ENCODE measurements around the gene HECTD1. TPM values are rescaled to one million over a fixed set of nuclear protein-coding genes. Genes with fewer than 3 reads are reported as not detected.
"Not testable (repeated sequence)": the region's sequence is repeated elsewhere in the genome, so short reads cannot be mapped to it uniquely, and the experiment has no call there.

Gene HECTD1
- total RNA-seq, 2 donors from 2014 or later, result 127 to 145 TPM

DNA sequence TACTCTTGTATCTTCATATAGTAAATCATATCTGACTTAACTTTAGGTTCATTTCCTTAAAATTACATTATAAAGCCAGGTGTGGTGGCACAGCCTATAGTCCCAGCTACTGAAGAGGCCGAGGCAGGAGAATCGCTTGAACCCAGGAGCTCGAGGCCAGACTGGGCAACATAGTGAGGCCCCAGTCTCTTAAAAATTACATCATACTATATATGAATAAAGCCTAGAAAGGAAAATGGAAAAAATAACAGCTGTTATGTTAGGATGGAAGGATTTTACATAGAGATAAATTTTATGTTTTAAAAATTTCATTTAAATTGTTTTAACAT lies 4.2 kb downstream of the HECTD1 start:
- intact Hi-C loops (cut with DNase I), result no loop called here

DNA sequence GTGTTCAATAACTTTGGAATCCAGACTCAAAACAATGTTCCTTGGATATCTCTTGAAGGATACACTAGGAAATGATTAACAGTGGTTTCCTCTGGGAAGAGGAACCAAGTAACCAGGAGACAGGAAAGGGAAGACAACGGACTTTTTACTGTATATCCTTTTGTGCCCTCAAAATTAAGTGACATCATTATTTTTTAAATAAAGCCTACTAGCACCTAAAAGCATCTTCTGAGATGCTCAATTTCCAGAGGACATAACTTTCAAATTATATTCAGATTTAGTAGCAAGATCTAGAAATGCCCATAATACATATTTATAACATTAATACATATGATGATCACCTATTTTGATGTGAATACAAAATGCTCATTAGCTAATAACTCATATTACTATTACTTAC lies 6.5 kb downstream of the HECTD1 start:
- intact Hi-C loops (cut with DNase I), result no loop called here
- DNase-seq (ENCODE audit: low spot score), result no peak

More for the DNA sequence above, 4.2 kb downstream of the HECTD1 start:
- no peak for DNase-seq (ENCODE audit: low spot score)

DNA sequence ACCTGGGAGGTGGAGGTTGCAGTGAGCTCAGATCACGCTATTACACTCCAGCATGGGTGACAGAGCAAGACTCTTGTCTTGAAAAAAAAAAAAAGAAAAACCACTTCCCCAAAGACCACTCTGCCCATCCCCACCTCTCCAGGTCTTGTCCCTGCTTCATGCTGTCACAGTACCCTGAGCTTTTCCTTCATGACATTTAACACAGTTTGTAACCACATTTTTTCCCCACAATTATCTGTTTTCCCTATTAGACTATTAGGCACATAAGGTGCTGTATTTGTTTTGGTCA lies 6.9 kb downstream of the HECTD1 start:
- DNase-seq (ENCODE audit: low spot score), result no peak
- intact Hi-C loops (cut with DNase I), result no loop called here

DNA sequence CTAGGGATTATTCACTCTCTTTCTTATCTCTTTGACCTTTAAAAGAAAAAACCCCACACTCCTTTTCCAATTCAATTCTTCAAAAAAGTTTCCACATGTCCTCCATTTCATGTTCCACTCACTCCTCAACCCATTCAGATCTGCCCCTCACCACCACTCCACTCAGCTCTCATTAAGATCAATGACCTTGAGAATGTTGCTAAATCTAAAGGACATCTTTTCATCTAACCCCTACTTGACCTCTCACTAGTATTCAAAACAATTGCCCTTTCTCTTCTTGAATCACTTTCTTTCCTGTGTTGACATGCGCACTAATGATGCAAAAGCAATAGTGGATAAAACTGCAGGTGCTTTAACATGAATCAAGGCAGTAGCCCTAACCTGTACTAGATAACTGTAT lies 9.9 kb downstream of the HECTD1 start:
- intact Hi-C loops (cut with DNase I), result no loop called here
- no peak for DNase-seq (ENCODE audit: low spot score)

DNA sequence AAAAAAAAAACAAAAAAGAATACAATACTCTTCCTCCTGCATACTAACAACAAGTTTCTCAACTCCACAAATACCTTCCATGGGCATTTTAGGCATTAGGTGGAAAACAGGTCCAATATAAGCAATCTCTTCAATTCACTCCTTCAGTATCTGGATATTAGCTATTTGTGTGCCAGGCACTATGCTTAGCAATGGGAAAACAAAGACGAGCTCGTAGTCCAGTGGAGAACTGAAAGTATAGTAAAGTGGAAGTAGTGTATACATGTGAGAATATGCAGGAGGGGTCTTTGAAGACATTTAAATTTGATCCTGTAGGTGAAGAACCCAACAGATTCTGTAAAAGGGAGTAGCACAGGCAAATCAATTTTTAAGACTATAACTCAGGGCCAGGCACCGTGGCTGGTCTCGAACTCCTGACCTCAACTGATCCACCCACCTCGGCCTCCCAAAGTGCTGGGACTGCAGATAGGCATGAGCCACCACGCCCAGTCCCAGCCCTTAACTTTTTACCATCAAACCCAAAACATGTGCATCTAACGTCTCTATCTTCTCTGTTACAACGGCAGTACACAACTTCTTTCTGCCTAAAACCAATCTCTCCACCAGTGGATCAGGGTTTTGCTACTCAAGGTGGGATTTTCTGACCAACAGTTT lies 10.6 kb downstream of the HECTD1 start:
- DNase-seq (ENCODE audit: low spot score), result no peak
- intact Hi-C loops (cut with DNase I), result no loop called here

DNA sequence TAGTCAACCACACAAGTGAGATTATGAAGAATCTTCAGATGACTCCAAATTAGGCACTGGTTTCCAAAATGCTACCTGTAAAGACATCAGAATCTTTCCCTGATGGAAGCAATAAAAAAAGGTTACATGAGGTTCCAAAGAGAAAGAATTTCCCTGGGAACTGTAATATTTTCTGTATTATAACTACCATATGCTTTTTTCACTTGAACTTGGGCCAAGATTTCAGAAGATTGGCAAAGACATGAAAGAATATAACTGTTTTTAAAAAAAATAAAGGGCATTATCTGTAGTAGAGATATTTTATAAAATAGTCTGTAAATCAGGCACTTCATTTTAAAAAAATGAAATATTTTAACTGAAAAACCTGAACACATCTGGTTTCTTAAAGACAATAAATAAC lies 12.9 kb downstream of the HECTD1 start:
- no peak for DNase-seq (ENCODE audit: low spot score)
- intact Hi-C loops (cut with DNase I), result no loop called here

DNA sequence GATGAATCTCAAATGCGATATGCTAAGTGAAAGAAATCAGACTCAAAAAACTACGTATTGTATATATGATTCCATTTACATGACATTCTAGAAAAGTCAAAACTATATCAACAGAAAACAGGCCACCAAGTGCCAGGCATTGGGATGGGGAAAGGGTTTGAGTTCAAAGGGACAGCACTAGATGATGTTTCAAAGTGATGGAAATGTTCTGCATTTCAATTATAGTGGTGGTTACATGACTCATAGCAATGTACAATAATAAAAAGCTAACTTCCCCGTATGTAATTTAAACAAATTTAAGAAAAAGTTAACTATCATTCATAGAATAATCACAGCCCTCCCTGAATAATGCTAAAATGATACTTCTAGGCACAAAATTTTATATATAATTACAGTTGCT lies 13.5 kb downstream of the HECTD1 start:
- no peak for DNase-seq (ENCODE audit: low spot score)
- intact Hi-C loops (cut with DNase I), result no loop called here

DNA sequence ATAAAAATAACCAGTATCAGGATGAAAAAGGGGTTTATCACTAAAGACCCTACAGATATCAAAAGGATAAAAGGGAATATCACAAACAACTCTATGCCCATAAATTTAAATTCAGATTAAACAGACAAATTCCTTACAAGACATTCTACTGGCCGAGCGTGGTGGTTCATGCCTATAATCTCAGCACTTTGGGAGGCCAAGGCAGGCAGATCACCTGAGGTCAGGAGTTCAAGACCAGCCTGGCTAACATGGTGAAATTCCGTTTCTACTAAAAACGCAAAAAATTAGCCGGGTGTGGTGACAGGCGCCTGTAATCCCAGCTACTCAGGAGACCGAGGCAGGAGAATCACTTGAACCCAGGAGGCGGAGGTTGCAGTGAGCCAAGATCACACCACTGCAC lies 15.0 kb downstream of the HECTD1 start:
- DNase-seq (ENCODE audit: low spot score); intact Hi-C loops (cut with DNase I): not testable (repeated sequence)

DNA sequence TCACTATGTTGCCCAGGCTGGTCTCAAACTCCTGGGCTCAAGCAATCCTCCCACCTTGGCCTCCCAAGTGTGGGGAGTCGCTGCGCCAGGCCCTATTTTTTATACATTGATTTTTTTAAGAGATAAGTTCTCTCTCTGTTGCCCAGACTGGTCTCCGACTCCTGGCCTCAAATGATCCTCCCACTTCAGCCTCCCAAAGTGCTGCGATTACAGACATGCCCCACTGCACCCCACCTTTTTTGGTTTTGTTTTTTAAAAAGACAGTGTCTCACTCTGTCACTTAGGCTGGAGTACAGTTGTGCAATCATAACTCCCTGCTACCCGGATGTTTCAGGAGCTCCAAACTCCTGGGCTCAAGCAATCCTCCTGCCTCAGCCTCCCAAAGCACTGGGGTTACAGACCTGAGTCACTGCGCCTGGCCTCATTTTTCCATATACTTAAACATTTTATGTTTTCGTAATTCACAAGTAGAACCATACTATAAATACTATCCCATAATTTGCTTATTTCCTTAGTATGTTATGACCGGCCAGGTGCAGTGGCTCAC lies 16.8 kb downstream of the HECTD1 start:
- intact Hi-C loops (cut with DNase I), result no loop called here

DNA sequence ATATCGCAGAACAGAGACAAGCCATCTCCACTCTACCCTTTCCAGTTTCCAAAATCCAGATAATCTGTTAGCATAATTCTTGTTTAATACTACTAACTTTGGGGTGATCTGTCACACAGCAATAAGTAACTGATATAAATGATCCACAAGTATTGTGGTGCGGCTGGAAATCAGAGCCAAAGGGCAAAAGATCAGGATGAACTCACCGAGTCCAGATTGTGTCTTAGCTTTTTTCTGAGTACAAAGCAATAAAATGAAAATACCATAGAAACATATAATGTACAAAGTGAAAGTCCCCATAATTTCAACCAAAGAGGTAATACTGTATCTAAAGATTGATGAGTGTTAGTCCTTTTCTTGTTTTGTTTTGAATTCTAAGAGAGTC lies 17.4 kb downstream of the HECTD1 start:
- intact Hi-C loops (cut with DNase I), result no loop called here
- no peak for DNase-seq (ENCODE audit: low spot score)

More for the DNA sequence above, 16.8 kb downstream of the HECTD1 start:
- no peak for DNase-seq (ENCODE audit: low spot score)

DNA sequence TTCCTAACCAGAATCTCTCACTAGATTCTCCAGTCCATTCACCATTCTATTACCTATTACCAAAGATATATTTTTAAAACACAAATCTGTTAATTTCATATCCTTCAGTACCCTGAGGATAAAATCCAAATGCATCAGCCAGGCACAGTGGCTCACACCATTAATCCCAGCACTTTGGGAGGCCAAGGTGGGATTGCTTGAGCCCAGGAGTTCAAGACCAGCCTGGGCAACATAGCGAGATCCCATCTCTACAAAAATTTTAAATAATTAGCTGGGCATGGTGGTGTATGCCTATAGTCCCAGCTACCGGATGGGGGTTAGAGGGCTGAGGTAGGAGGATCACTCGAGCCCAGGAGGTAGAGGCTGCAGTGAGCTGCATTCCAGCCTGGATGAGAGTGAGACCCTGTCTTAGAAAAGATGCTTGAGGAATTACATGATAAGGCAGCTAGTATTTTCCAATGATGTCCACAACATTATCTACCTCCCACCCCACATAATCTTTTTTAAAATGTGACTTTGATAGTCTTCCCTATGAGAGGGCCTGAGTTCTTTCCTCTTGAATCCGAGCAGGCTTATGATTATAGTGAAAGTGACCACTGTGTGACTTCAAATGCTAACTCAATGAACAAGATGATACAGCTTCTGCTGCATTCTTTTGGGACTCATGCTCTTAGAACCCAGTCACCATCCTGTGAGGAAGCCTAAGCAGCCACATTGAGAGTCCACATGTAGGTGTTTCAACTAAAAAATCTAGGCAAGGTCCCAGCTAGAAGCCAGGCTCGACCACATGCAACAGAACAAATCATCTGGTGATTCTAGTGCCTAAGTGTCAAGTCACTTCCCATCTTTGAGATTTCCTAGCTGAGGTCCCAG lies 18.0 kb downstream of the HECTD1 start:
- intact Hi-C loops (cut with DNase I), result no loop called here
- DNase-seq (ENCODE audit: low spot score), result no peak

DNA sequence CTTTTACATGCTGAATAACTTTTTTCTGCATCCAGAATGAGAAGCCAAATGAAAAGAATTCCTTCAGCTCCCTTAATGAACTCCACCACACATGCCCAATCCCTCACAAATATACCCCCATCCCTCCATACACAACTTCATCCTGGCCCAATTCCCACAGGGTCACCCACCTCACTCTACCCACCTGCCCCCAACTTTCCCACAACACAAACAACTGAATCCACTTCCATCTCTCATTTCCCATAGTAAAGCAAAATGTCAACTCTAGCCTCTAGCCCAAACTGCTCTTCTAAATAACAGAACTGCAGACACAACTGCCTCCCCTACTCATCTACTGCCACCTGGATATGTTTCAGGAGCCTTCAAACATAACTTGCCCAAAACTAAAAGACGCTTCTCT lies 18.8 kb downstream of the HECTD1 start:
- intact Hi-C loops (cut with DNase I), result no loop called here
- DNase-seq (ENCODE audit: low spot score), result no peak

DNA sequence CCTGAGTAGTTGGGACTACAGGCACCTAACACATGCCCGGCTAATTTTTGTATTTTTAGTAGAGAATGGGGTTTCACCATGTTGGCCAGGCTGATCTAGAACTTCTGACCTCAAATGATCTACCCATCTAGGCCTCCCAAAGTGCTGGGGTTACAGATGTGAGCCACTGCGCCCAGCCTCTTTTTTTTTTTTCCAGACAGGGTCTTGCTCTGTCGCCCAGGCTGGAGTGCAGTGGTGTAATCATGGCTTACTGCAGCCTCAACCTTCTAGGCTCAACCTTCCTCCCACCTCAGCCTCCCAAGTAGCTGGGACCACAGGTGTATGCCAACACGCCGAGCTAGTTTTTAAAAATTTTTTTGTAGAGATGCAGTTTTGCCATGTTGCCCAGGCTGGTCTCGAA lies 25.6 kb downstream of the HECTD1 start:
- intact Hi-C loops (cut with DNase I); DNase-seq (ENCODE audit: low spot score): not testable (repeated sequence)

DNA sequence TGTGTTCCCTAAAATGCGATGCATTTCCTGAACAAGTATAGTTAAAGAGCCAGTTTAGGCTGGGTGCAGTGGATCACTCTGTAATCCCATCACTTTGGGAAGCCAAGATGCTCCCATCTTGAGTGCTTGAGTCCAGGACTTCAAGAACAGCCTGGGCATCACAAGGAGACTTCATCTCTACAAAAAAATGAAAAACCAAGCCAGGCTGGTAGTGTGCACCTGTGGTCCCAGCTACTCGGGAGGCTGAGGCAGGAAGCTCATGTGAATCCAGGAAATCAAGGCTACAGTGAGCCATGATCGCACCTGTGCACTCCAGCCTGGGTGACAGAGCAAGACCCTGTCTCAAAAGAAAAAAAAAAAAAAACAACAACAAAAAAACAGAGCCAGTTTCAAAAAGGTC lies 26.3 kb downstream of the HECTD1 start:
- no peak for DNase-seq (ENCODE audit: low spot score)
- intact Hi-C loops (cut with DNase I), result no loop called here

DNA sequence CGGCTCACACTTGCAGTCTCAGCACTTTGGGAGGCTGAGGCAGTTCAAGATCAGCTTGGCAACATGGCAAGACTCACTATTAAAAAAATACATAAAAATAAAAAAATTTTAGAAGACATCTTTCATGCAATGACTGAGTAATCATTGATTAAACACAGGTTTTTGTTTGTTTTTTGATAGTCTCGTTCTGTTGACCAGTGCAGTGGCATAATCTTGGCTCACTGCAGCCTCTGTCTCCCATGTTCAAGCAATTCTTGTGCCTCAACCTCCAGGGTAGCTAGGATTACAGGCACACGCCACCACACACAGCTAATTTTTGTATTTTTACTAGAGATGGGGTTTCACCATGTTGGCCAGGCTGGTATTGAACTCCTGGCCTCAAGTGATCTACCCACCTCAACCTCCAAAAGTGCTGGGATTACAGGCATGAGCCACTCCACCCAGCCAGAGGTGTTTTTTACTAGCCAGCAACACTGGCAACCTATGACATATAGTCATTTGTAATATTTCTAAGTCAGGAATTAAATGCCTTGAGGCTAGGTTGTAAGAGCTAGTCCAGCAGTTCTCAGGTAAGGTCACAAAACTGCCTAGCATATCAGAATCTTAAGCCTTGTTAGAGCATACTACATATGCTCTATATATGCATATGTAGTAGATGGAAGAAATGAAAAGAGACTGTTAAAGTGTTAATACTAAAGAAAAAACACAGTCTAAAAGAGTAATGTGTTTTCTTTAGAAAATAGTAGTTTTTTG lies 27.1 kb downstream of the HECTD1 start:
- intact Hi-C loops (cut with DNase I), result no loop called here
- DNase-seq (ENCODE audit: low spot score), result no peak

DNA sequence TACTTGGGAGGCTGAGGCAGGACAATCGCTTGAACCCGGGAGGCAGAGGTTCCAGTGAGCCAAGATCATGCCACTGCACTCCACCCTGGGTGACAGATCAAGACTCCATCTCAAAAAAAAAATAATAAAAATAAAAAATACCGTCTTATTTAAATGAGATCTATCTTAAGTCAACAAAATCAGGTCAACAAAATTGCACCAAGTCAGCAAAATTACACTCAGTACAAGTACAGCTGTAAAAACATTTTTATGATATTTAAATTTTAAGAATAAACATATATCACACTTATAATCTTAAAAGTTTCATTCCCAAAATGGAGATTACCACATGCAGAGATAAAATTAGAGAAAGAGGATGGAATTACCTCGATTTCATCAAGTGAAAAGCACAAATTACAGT lies 33.2 kb downstream of the HECTD1 start:
- intact Hi-C loops (cut with DNase I), result no loop called here
- no peak for DNase-seq (ENCODE audit: low spot score)

DNA sequence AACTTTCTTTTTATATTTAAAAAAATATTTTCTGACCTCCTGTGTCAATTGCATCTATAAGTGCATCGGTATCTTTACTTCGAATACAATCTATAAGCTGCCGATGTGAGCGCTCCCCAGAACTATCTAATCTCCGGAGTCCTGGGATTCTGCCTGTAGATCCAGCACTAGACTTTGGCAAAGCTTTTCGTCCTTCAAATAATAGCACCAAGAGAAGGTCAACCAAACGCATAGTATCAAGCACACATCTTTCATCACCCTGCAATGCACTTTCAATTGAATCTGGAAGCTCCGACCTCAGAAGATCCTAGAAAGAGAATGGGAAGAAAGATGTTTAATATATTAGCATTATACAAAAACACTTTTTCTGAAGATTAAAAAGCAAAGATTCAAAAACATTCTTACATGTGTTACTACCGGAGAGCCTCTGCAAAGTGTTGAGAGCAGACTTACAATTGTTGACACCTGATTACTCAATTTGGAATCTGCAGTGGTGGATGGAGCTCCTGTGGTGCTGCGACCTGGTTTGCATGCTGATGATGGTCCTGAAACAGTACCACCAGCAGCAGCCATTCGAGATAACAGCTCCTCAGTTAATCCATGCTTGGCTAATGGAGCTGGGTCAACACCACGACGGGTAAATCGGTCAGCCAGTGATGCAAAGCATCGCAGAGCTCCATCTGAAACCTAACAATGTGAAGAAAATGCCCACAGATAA lies 34.3 kb downstream of the HECTD1 start:
- DNase-seq (ENCODE audit: low spot score), result no peak

DNA sequence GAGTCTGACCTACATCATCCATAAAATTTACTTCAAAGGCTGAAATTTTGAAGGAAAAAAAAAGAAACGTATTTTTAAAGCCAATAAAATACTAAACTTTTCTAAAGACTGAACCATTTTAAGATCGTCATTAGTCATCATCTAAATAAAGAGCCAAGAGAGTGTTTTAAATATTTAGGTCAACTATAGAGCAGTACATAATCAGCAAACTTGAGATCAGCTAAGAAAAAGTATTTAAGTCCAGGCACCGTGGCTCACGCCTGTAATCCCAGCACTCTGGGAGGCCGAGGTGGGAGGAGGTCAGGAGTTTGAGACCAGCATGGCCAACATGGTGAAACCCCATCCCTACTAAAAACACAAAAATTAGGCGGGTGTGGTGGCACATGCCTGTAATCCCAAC lies 35.5 kb downstream of the HECTD1 start:
- intact Hi-C loops (cut with DNase I), result no loop called here
- DNase-seq (ENCODE audit: low spot score), result no peak

More for the DNA sequence above, 34.3 kb downstream of the HECTD1 start:
- intact Hi-C loops (cut with DNase I), result no loop called here

DNA sequence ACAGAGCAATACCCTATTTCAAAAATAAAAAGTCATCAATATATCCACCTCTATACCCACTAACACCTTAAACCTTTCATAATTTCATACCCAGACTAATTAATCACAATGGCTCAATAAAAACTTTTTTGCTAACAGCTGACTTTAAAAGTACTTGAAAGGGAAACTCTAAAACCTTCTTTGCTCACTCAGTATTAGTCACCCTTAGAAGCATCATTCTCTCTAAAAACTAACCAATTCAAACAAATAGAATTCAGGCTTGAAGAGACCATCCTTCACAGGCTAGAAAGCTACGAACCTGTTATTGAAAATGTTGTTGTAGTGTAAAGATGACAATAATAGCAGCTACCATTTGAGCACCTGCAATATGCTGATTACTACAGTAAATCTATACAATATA lies 37.2 kb downstream of the HECTD1 start:
- DNase-seq (ENCODE audit: low spot score), result no peak

DNA sequence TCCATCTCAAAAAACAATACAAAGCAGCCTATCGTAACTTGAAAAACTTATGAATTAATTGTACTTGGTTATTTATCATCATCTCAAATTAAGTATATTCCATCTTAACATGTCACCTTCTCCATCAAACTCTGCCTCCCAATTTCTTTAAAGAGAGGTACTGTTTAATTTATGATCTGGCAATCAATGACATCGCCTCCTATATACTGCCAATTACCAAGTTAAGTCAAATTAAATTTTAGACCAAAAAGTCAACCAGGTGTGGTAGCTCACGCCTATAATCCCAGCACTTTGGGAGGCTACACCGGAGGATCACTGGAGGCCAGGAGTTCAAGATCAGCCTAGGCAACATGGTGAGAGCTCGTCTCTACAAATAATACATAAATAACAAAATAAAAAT lies 37.7 kb downstream of the HECTD1 start:
- no peak for DNase-seq (ENCODE audit: low spot score)
- intact Hi-C loops (cut with DNase I), result no loop called here

More for the DNA sequence above, 37.2 kb downstream of the HECTD1 start:
- intact Hi-C loops (cut with DNase I), result no loop called here

All from posterior vena cava (tissue), 2 donors.